Activated CD8-positive, alpha-beta T cell treated with anti-CD3 and anti-CD28 coated beads for 36 hours (primary cell): Measurements from ENCODE around the gene NPR1. TPM values are rescaled to one million over a fixed set of nuclear protein-coding genes. Genes with fewer than 3 reads are reported as not detected.

ENCODE experiments used
- ATAC-seq: fragments of 200-7000 bp; cut with Tn5 transposase; one replicate; pipeline ENCODE4 v1.10.0; 2021; ENCODE audit warnings: mild to moderate bottlenecking, moderate library complexity
- CTCF ChIA-PET: fragments of 350-600 bp; sonication (Branson Sonifier 250); formaldehyde crosslinking; loops from one replicate; lab custom pipeline; 2021; ENCODE audit warnings: antibody characterized with exemption; lab: Charles Lee
- POLR2A ChIA-PET: fragments of 350-600 bp; sonication (Branson Sonifier 250); formaldehyde crosslinking; loops from one replicate; lab custom pipeline; 2021; ENCODE audit warnings: antibody characterized with exemption; lab: Charles Lee
- DNase-seq: peaks from one replicate; pipeline ENCODE4 v3.0.0-alpha.2; 2020
- H3K27ac Mint-ChIP-seq: one replicate; pipeline ENCODE4 v1.8.0; 2021; ENCODE audit warnings: mild to moderate bottlenecking, mixed read lengths
- H3K27me3 Mint-ChIP-seq: one replicate; pipeline ENCODE4 v1.8.0; 2021; ENCODE audit warnings: mixed read lengths
- H3K36me3 Mint-ChIP-seq: one replicate; pipeline ENCODE4 v1.8.0; 2021; ENCODE audit warnings: low read depth, mixed read lengths
- H3K4me1 Mint-ChIP-seq: one replicate; pipeline ENCODE4 v1.8.0; 2021; ENCODE audit warnings: low read depth, mixed read lengths
- H3K4me3 Mint-ChIP-seq: one replicate; pipeline ENCODE4 v1.8.0; 2021; ENCODE audit warnings: mild to moderate bottlenecking, moderate library complexity, mixed read lengths
- H3K9me3 Mint-ChIP-seq: one replicate; pipeline ENCODE4 v1.8.0; 2021; ENCODE audit warnings: mixed read lengths
- CTCF ChIP-seq: fragments of 200-600 bp; IDR thresholded peaks from one replicate; pipeline ENCODE4 v1.8.0; 2022; ENCODE audit warnings: antibody characterized with exemption, mild to moderate bottlenecking
- intact Hi-C: fragments of 100-400 bp; cut with micrococcal nuclease; formaldehyde crosslinking; loops from one replicate; pipeline ENCODE4 v1.10.0; 2022
- total RNA-seq, 2 experiments: library from RNA; stranded (reverse); gene quantifications; one replicate each; pipeline ENCODE4 v1.2.3, GENCODE V29; 2021

The NPR1 gene
- total RNA-seq, 2 experiments from 2014 or later, result not detected

GRCh38 chr1:153697191-153698019 is 18.9 kb downstream of the NPR1 start:
- H3K36me3 Mint-ChIP-seq, result no peaks in the 10 kb centered on the region
- intact Hi-C loops, result no loop called here
- TF ChIP-seq CTCF, result no peak
- ATAC-seq (no peak), DNase-seq (no peak)
- H3K27ac Mint-ChIP-seq, result no peak overlapping the region
- H3K27me3 Mint-ChIP-seq, result peaks cover 2% of the 10 kb centered on the region
- ChIA-PET CTCF (no interaction called here), POLR2A (no interaction called here)
- H3K9me3 Mint-ChIP-seq, result no peaks in the 10 kb centered on the region
- no peak overlapping the region for H3K4me3 Mint-ChIP-seq
- no peaks in the 10 kb centered on the region for H3K4me1 Mint-ChIP-seq

- peaks cover 2% of the 10 kb centered on the region for H3K27me3 Mint-ChIP-seq
- POLR2A ChIA-PET, result no interaction called here
- peak; percentile 7 for DNase-seq
Observed at GRCh38 chr1:153698020-153698922, 19.8 kb downstream of the NPR1 start.

GRCh38 chr1:153698923-153699714 is 20.6 kb downstream of the NPR1 start:
- no peak for ATAC-seq
- CTCF ChIA-PET, result interaction anchor here (1.2 kb wide), 1 partner anchor 21 kb away, joined by 3 read pairs; the partner anchor contains the start of gene NPR1
- H3K27me3 Mint-ChIP-seq, result peaks cover 2% of the 10 kb centered on the region
- no peak overlapping the region for H3K4me3 Mint-ChIP-seq
- no peaks in the 10 kb centered on the region for H3K36me3 Mint-ChIP-seq
- POLR2A ChIA-PET, result no interaction called here
- no peak for DNase-seq
- H3K27ac Mint-ChIP-seq, result no peak overlapping the region
- no peak for TF ChIP-seq CTCF
- H3K9me3 Mint-ChIP-seq, result no peaks in the 10 kb centered on the region
- intact Hi-C loops, result no loop called here
- H3K4me1 Mint-ChIP-seq, result no peaks in the 10 kb centered on the region

More at GRCh38 chr1:153698020-153698922, 19.8 kb downstream of the NPR1 start:
- Mint-ChIP-seq H3K9me3 (no peaks in the 10 kb centered on the region), H3K4me1 (no peaks in the 10 kb centered on the region), H3K27ac (no peak overlapping the region), H3K36me3 (no peaks in the 10 kb centered on the region), H3K4me3 (no peak overlapping the region)
- CTCF ChIA-PET, result no interaction called here
- no peak for ATAC-seq
- intact Hi-C loops, result no loop called here
- TF ChIP-seq CTCF, result no peak

- H3K36me3 Mint-ChIP-seq, result no peaks in the 10 kb centered on the region
- H3K4me1 Mint-ChIP-seq, result no peaks in the 10 kb centered on the region
- CTCF ChIA-PET, result interaction anchor here (1.2 kb wide), 1 partner anchor 22 kb away, joined by 3 read pairs; the partner anchor contains the start of gene NPR1
- ATAC-seq (no peak), DNase-seq (no peak)
- H3K27me3 Mint-ChIP-seq, result peaks cover 2% of the 10 kb centered on the region
- POLR2A ChIA-PET, result no interaction called here
- intact Hi-C loops, result no loop called here
- no peak overlapping the region for H3K4me3 Mint-ChIP-seq
- H3K27ac Mint-ChIP-seq, result no peak overlapping the region
- H3K9me3 Mint-ChIP-seq, result no peaks in the 10 kb centered on the region
- no peak for TF ChIP-seq CTCF
Observed at GRCh38 chr1:153699768-153700167, 21.3 kb downstream of the NPR1 start.
